GM19239 (cell line): ENCODE measurements around the gene RAB8B.

ENCODE experiments used
- DNase-seq: peaks from one replicate; pipeline ENCODE4 v3.0.0; 2011; ENCODE audit warnings: low spot score; ENCODE audit not compliant: insufficient read length
- FAIRE-seq: peaks from 2 replicates; lab custom pipeline; 2011; peaks lifted over from hg19 to GRCh38; lab: Jason Lieb, UNC

Gene RAB8B

GRCh38 chr15:63295341-63295740, 105.9 kb downstream of the RAB8B start:
- DNase-seq: no peak
- FAIRE-seq: no peak

- FAIRE-seq: no peak
- DNase-seq: no peak
Observed at GRCh38 chr15:63296195-63296594, 106.8 kb downstream of the RAB8B start.

GRCh38 chr15:63299943-63300575, 110.7 kb downstream of the RAB8B start:
- DNase-seq: no peak
- FAIRE-seq: no peak

GRCh38 chr15:63301088-63301487, 111.7 kb downstream of the RAB8B start:
- no peak for DNase-seq

GRCh38 chr15:63305260-63305659, 115.9 kb downstream of the RAB8B start:
- no peak for DNase-seq
- FAIRE-seq: no peak

More at GRCh38 chr15:63301088-63301487, 111.7 kb downstream of the RAB8B start:
- FAIRE-seq: peak; percentile 23

- FAIRE-seq (no peak), DNase-seq (no peak)
Observed at GRCh38 chr15:63306492-63307073, 117.2 kb downstream of the RAB8B start.

- FAIRE-seq: no peak
Observed at GRCh38 chr15:63308491-63308890, 119.1 kb downstream of the RAB8B start.

GRCh38 chr15:63308947-63309346, 119.5 kb downstream of the RAB8B start:
- DNase-seq: no peak
- no peak for FAIRE-seq

More at GRCh38 chr15:63308491-63308890, 119.1 kb downstream of the RAB8B start:
- no peak for DNase-seq

- no peak for FAIRE-seq
- DNase-seq: no peak
Observed at GRCh38 chr15:63310646-63311045, 121.2 kb downstream of the RAB8B start.

- no peak for FAIRE-seq
- no peak for DNase-seq
Observed at GRCh38 chr15:63312286-63312685, 122.9 kb downstream of the RAB8B start.

GRCh38 chr15:63313825-63314224, 124.4 kb downstream of the RAB8B start:
- no peak for FAIRE-seq
- DNase-seq: no peak

- FAIRE-seq (no peak), DNase-seq (no peak)
Observed at GRCh38 chr15:63314409-63314808, 125.0 kb downstream of the RAB8B start.
